SK-N-SH (cell line): ENCODE data around the gene PIP5K1B. TPM values are rescaled to one million over a fixed set of nuclear protein-coding genes. Genes with fewer than 3 reads are reported as not detected.

Experiments
- CTCF ChIA-PET: fragments of 300-600, 350-600 bp; formaldehyde crosslinking; extraction: SDS; loops from one replicate; lab custom pipeline; 2021; lab: Yijun Ruan, JAX
- POLR2A ChIA-PET: fragments of 350-600 bp; sonication (Branson Sonifier 250); formaldehyde crosslinking; extraction: SDS; loops from one replicate; lab custom pipeline; 2020; ENCODE audit warnings: antibody characterized with exemption, inconsistent platforms; lab: Yijun Ruan, JAX
- DNase-seq: peaks from one replicate; pipeline ENCODE4 v3.0.0; 2012
- H2AFZ ChIP-seq: fragments of 200-600 bp; sonication (generic); 2 replicates; pipeline ENCODE4 v1.8.1; 2016; ENCODE audit warnings: antibody characterized with exemption, mild to moderate bottlenecking, low read depth
- H3F3A ChIP-seq: fragments of 200-600 bp; sonication (generic); replicated peaks from 2 replicates; pipeline ENCODE3; 2016; ENCODE audit warnings: antibody characterized with exemption, mild to moderate bottlenecking; ENCODE audit not compliant: insufficient read depth
- H3K27ac ChIP-seq, 2 experiments: fragments of 200-500 bp in 1 of 2; fragments of 200-600 bp in 1 of 2; sonication (Bioruptor generic) in 1 of 2; sonication (generic), shearing (Covaris generic) in 1 of 2; 2 replicates each; pipeline versions ENCODE4 v1.5.1 to v1.6.1; 2014 to 2016; ENCODE audit warnings: low read depth in 2 of 2, inconsistent platforms in 1 of 2, low read length in 1 of 2, mild to moderate bottlenecking in 1 of 2, mixed read lengths in 1 of 2
- H3K27me3 ChIP-seq: fragments of 200-600 bp; sonication (generic), shearing (Covaris generic); 2 replicates; pipeline ENCODE4 v1.6.1; 2016; ENCODE audit warnings: mixed run types; ENCODE audit not compliant: insufficient read depth
- H3K36me3 ChIP-seq, 2 experiments: fragments of 200-500 bp in 1 of 2; fragments of 200-600 bp in 1 of 2; sonication (Bioruptor generic) in 1 of 2; sonication (generic) in 1 of 2; replicated peaks in 1 of 2; 2 replicates each; pipeline versions ENCODE3 to v1.5.1; 2014 to 2016; ENCODE audit warnings: low read length in 1 of 2, mild to moderate bottlenecking in 1 of 2; ENCODE audit not compliant: insufficient read depth in 2 of 2, control insufficient read depth in 1 of 2
- H3K4me1 ChIP-seq, 2 experiments: fragments of 200-500 bp in 1 of 2; fragments of 200-600 bp in 1 of 2; sonication (Bioruptor generic) in 1 of 2; sonication (generic), shearing (Covaris generic) in 1 of 2; 2 replicates each; pipeline versions ENCODE4 v1.5.1 to v1.6.1; 2014 to 2016; ENCODE audit warnings: low read depth in 1 of 2, low read length in 1 of 2, mixed run types in 1 of 2; ENCODE audit not compliant: insufficient read depth in 2 of 2, control insufficient read depth in 1 of 2
- H3K4me2 ChIP-seq: fragments of 200-600 bp; sonication (generic), shearing (Covaris generic); 2 replicates; pipeline ENCODE4 v1.6.1; 2017; ENCODE audit warnings: mixed run types
- H3K4me3 ChIP-seq, 2 experiments: fragments of 200-500 bp in 1 of 2; fragments of 200-600 bp in 1 of 2; sonication (Bioruptor generic) in 1 of 2; sonication (generic), shearing (Covaris generic) in 1 of 2; 2 replicates each; pipeline versions ENCODE4 v1.5.1 to v1.8.1; 2014 to 2016; ENCODE audit warnings: low read depth in 2 of 2, inconsistent platforms in 1 of 2, low read length in 1 of 2, mild to moderate bottlenecking in 1 of 2, mixed read lengths in 1 of 2, moderate library complexity in 1 of 2
- H3K79me2 ChIP-seq: fragments of 200-600 bp; sonication (generic); 2 replicates; pipeline ENCODE4 v1.8.1; 2017; ENCODE audit warnings: mild to moderate bottlenecking; ENCODE audit not compliant: insufficient read depth
- H3K9ac ChIP-seq: fragments of 200-600 bp; sonication (generic); 2 replicates; pipeline ENCODE4 v1.6.1; 2017; ENCODE audit warnings: mixed run types
- H3K9me2 ChIP-seq: fragments of 200-600 bp; sonication (generic); 2 replicates; pipeline ENCODE4 v1.6.1; 2017; ENCODE audit warnings: mixed run types
- H3K9me3 ChIP-seq: fragments of 200-600 bp; sonication (generic); 2 replicates; pipeline ENCODE4 v1.6.1; 2017; ENCODE audit warnings: mixed run types, mild to moderate bottlenecking, moderate library complexity
- H4K20me1 ChIP-seq: fragments of 200-600 bp; sonication (generic); 2 replicates; pipeline ENCODE4 v1.6.1; 2017; ENCODE audit warnings: mild to moderate bottlenecking, mixed run types; ENCODE audit not compliant: insufficient read depth
- EP300 ChIP-seq, 2 experiments: IDR thresholded peaks; 2 replicates each; pipeline versions ENCODE4 v1.4.0 to v1.6.1; 2012; ENCODE audit warnings: borderline replicate concordance in 1 of 2, low read depth in 1 of 2, low read length in 1 of 2
- JUND ChIP-seq: IDR thresholded peaks from 2 replicates; pipeline ENCODE4 v1.4.0; 2012
- MAX ChIP-seq: IDR thresholded peaks from 2 replicates; pipeline ENCODE4 v1.4.0; 2012; ENCODE audit warnings: low read depth
- MEF2A ChIP-seq: IDR thresholded peaks from 2 replicates; pipeline ENCODE4 v1.4.0; 2012; ENCODE audit warnings: low read depth, borderline replicate concordance
- NRF1 ChIP-seq: IDR thresholded peaks from 2 replicates; pipeline ENCODE4 v1.6.1; 2012; ENCODE audit warnings: low read depth, mild to moderate bottlenecking, low read length
- PBX3 ChIP-seq: IDR thresholded peaks from 2 replicates; pipeline ENCODE4; 2012
- POLR2AphosphoS5 ChIP-seq: IDR thresholded peaks from 2 replicates; pipeline ENCODE4 v1.6.1; 2012; ENCODE audit warnings: low read depth, low read length
- RCOR1 ChIP-seq: fragments of 150-350 bp; IDR thresholded peaks from 2 replicates; pipeline ENCODE4 v1.6.1; 2017; ENCODE audit warnings: antibody characterized with exemption, low read length
- REST ChIP-seq: IDR thresholded peaks from 2 replicates; pipeline ENCODE4 v1.6.1; 2012; ENCODE audit warnings: mild to moderate bottlenecking, low read depth, low read length, moderate library complexity
- RFX5 ChIP-seq: IDR thresholded peaks from 2 replicates; pipeline ENCODE4 v1.6.1; 2012; ENCODE audit warnings: mild to moderate bottlenecking, improper control_type of control experiment, low read length
- RXRA ChIP-seq: IDR thresholded peaks from 2 replicates; pipeline ENCODE4 v1.4.0; 2012; ENCODE audit warnings: low read depth, mild to moderate bottlenecking, borderline replicate concordance
- SMC3 ChIP-seq: IDR thresholded peaks from 2 replicates; pipeline ENCODE4 v1.6.1; 2012; ENCODE audit warnings: low read depth, low read length, improper control_type of control experiment
- TCF12 ChIP-seq: IDR thresholded peaks from 2 replicates; pipeline ENCODE4 v1.4.0; 2012
- TEAD4 ChIP-seq: IDR thresholded peaks from 2 replicates; pipeline ENCODE4 v1.4.0; 2012; ENCODE audit warnings: mild to moderate bottlenecking, borderline replicate concordance; ENCODE audit not compliant: insufficient read depth
- WGBS: methylation state at CpG from one replicate; pipeline ENCODE4 v1.1.6; 2017; ENCODE audit warnings: low lambda C conversion rate; 5-methylcytosine and 5-hydroxymethylcytosine counted together
- polyA plus RNA-seq, 3 experiments: library from polyadenylated mRNA; depleted of rRNA; stranded (reverse); fragments of >200 nt; gene quantifications; 2 replicates each; pipeline ENCODE4 v1.2.3, GENCODE V29; 2012

The PIP5K1B gene
- polyA plus RNA-seq, 1 of the 3 experiments (the other 2 are of a cell fraction): not detected

GRCh38 chr9:68904454-68904853, 199.4 kb downstream of the PIP5K1B start:
- H4K20me1 ChIP-seq: no peaks in the 10 kb centered on the region
- ChIA-PET CTCF (no interaction called here), POLR2A (no interaction called here)
- no peaks in the 10 kb centered on the region for H3F3A ChIP-seq
- H3K27me3 ChIP-seq: no peaks in the 10 kb centered on the region; the same call in 1 of the 2 replicates
- no peak overlapping the region for H3K4me3 ChIP-seq
- H3K27ac ChIP-seq: no peak overlapping the region
- H3K36me3 ChIP-seq: no peaks in the 10 kb centered on the region
- H3K4me2 ChIP-seq: no peak overlapping the region
- H3K9me2 ChIP-seq: no peaks in the 10 kb centered on the region
- DNase-seq: no peak
- H3K79me2 ChIP-seq: no peaks in the 10 kb centered on the region
- 1% methylated on average over 6 of the region's 6 CpGs for WGBS
- H3K4me1 ChIP-seq: no peaks in the 10 kb centered on the region
- H3K9ac ChIP-seq: no peak overlapping the region
- H3K9me3 ChIP-seq: no peaks in the 10 kb centered on the region
- no peak overlapping the region for H2AFZ ChIP-seq
- no peak for TF ChIP-seq SMC3
- no peak for TF ChIP-seq RCOR1

- POLR2A ChIA-PET: no interaction called here
- no peaks in the 10 kb centered on the region for H3K4me1 ChIP-seq
- no peak overlapping the region for H2AFZ ChIP-seq
- DNase-seq: no peak
- H3K27me3 ChIP-seq: no peaks in the 10 kb centered on the region; the same call in 1 of the 2 replicates
- H3K4me3 ChIP-seq: no peak overlapping the region
- no peaks in the 10 kb centered on the region for H3K79me2 ChIP-seq
- no peaks in the 10 kb centered on the region for H4K20me1 ChIP-seq
- H3K9me3 ChIP-seq: no peaks in the 10 kb centered on the region
- 6% methylated on average over 3 of the region's 3 CpGs for WGBS
- no peaks in the 10 kb centered on the region for H3K36me3 ChIP-seq
- no peaks in the 10 kb centered on the region for H3K9me2 ChIP-seq
- no peak for TF ChIP-seq REST
- TF ChIP-seq, all 33 proteins: peak for 0
- Histone ChIP-seq H3K4me2 (no peak overlapping the region), H3F3A (no peaks in the 10 kb centered on the region), H3K9ac (no peak overlapping the region), H3K27ac (no peak overlapping the region)
- CTCF ChIA-PET: no interaction called here
These were observed 200.1 kb downstream of the PIP5K1B start for GRCh38 chr9:68905129-68905528.

- H3K4me3 ChIP-seq: no peak overlapping the region
- no peaks in the 10 kb centered on the region for H4K20me1 ChIP-seq
- 5% methylated on average over 2 of the region's 2 CpGs for WGBS
- H3K27ac ChIP-seq: no peak overlapping the region
- ChIA-PET POLR2A (no interaction called here), CTCF (no interaction called here)
- H3K9me3 ChIP-seq: no peaks in the 10 kb centered on the region
- H3K36me3 ChIP-seq: no peaks in the 10 kb centered on the region
- no peaks in the 10 kb centered on the region for H3K9me2 ChIP-seq
- no peak for DNase-seq
- H2AFZ ChIP-seq: no peak overlapping the region
- no peaks in the 10 kb centered on the region for H3K79me2 ChIP-seq
- H3K27me3 ChIP-seq: no peaks in the 10 kb centered on the region; the same call in none of the 2 replicates
- no peak overlapping the region for H3K9ac ChIP-seq
- H3K4me2 ChIP-seq: no peak overlapping the region
- H3K4me1 ChIP-seq: no peaks in the 10 kb centered on the region
- H3F3A ChIP-seq: no peaks in the 10 kb centered on the region
- TF ChIP-seq TCF12 (no peak), REST (no peak), PBX3 (no peak), NRF1 (no peak), RXRA (no peak), MAX (no peak), RFX5 (no peak), MEF2A (no peak), TEAD4 (no peak), EP300 (IDR thresholded peaks at IDR 0.05; ENCODE audit: borderline replicate concordance in 1 of 2, low read depth in 1 of 2, low read length in 1 of 2) (no peak), RCOR1 (no peak), POLR2AphosphoS5 (no peak), JUND (no peak)
These were observed 202.9 kb downstream of the PIP5K1B start for GRCh38 chr9:68907910-68908309.
